Keratinocyte (primary cell): Measurements from ENCODE around the gene PPP1R3D. TPM values are rescaled to one million over a fixed set of nuclear protein-coding genes. Genes with fewer than 3 reads are reported as not detected.

Source experiments
- DNase-seq: peaks from one replicate; pipeline ENCODE4 v3.0.0-alpha.2; 2011; ENCODE audit warnings: low read depth, missing footprints, low spot score
- FAIRE-seq: peaks from 2 replicates; lab custom pipeline; 2011; peaks lifted over from hg19 to GRCh38; lab: Jason Lieb, UNC
- H2AFZ ChIP-seq: 2 replicates; pipeline ENCODE4 v1.6.0; 2012; ENCODE audit warnings: low read length, control low read depth, inconsistent platforms; ENCODE audit not compliant: control insufficient read depth
- H3K27ac ChIP-seq: 2 replicates; pipeline ENCODE4 v1.5.1; 2011; ENCODE audit warnings: low read length; ENCODE audit not compliant: control insufficient read depth, insufficient read depth
- H3K27me3 ChIP-seq: 3 replicates; pipeline ENCODE4 v1.6.0; 2011; ENCODE audit warnings: low read length; ENCODE audit not compliant: control insufficient read depth, insufficient read depth; ENCODE audit errors: extremely low read depth
- H3K36me3 ChIP-seq, 2 experiments: 2 replicates in 1 of 2; 3 replicates in 1 of 2; pipeline ENCODE4 v1.5.1; 2011; ENCODE audit warnings: low read length in 2 of 2, mild to moderate bottlenecking in 1 of 2; ENCODE audit not compliant: control insufficient read depth in 2 of 2, insufficient read depth in 2 of 2; ENCODE audit errors: extremely low read depth in 1 of 2
- H3K4me1 ChIP-seq: 3 replicates; pipeline ENCODE4 v1.5.1; 2011; ENCODE audit warnings: low read length; ENCODE audit not compliant: control insufficient read depth, insufficient read depth; ENCODE audit errors: extremely low read depth
- H3K4me2 ChIP-seq: 3 replicates; pipeline ENCODE4 v1.6.0; 2011; ENCODE audit warnings: low read depth, low read length; ENCODE audit not compliant: control insufficient read depth, insufficient read depth; ENCODE audit errors: extremely low read depth
- H3K4me3 ChIP-seq, 3 experiments: fragments of 200-600 bp in 1 of 3; sonication (generic) in 1 of 3; 2 replicates in 2 of 3; 3 replicates in 1 of 3; pipeline ENCODE4 v1.5.1; 2011 to 2016; ENCODE audit warnings: low read length in 3 of 3, mild to moderate bottlenecking in 3 of 3, control low read depth in 2 of 3, inconsistent platforms in 1 of 3, low read depth in 1 of 3, mixed read lengths in 1 of 3, mixed run types in 1 of 3, moderate library complexity in 1 of 3; ENCODE audit not compliant: control insufficient read depth in 2 of 3, insufficient read depth in 2 of 3; ENCODE audit errors: extremely low read depth in 1 of 3
- H3K79me2 ChIP-seq: 2 replicates; pipeline ENCODE4 v1.6.0; 2012; ENCODE audit warnings: low read length; ENCODE audit not compliant: control insufficient read depth, insufficient read depth
- H3K9ac ChIP-seq: 3 replicates; pipeline ENCODE4 v1.6.0; 2011; ENCODE audit warnings: low read length; ENCODE audit not compliant: control insufficient read depth, insufficient read depth; ENCODE audit errors: extremely low read depth
- H3K9me1 ChIP-seq: 3 replicates; pipeline ENCODE4 v1.6.0; 2011; ENCODE audit warnings: low read length; ENCODE audit not compliant: control insufficient read depth, insufficient read depth; ENCODE audit errors: extremely low read depth
- H3K9me3 ChIP-seq: 2 replicates; pipeline ENCODE4 v1.5.1; 2012; ENCODE audit warnings: low read depth, low read length; ENCODE audit not compliant: control insufficient read depth
- H4K20me1 ChIP-seq: 3 replicates; pipeline ENCODE4 v1.6.0; 2011; ENCODE audit warnings: low read length; ENCODE audit not compliant: control insufficient read depth, insufficient read depth; ENCODE audit errors: extremely low read depth
- EZH2 ChIP-seq: IDR thresholded peaks from one replicate; pipeline ENCODE4 v1.6.1; 2012; ENCODE audit warnings: inconsistent platforms, mild to moderate bottlenecking, low read length, moderate library complexity
- dilution Hi-C: fragments of 300-500 bp; cut with MboI; formaldehyde crosslinking; loops from one replicate; pipeline ENCODE4 v1.7.0; 2020; ENCODE audit warnings: low sequenced_read_pairs; ENCODE audit not compliant: extremely low pct_ligation_motif_present
- polyA plus RNA-seq, 5 experiments: library from polyadenylated mRNA; depleted of rRNA in 3 of 5; stranded (reverse) in 3 of 5; stranded (forward) in 1 of 5; unstranded in 1 of 5; fragments of >200 nt; gene quantifications; 1 replicate in 1 of 5; 2 replicates in 3 of 5; 3 replicates in 1 of 5; pipeline versions ENCODE4 v1.2.1 to v1.2.3, GENCODE V29; 2011 to 2012; ENCODE audit warnings: missing spikeins in 2 of 5, low read depth in 1 of 5, low replicate concordance in 1 of 5
- TF ChIP-seq, protein P1 (sequence below), 3 experiments: IDR thresholded peaks in 1 of 3; conservative IDR thresholded peaks in 1 of 3; optimal IDR thresholded peaks in 1 of 3; 2 replicates in 2 of 3; 3 replicates in 1 of 3; pipeline versions ENCODE3 to v1.5.1; 2011; ENCODE audit warnings: low read length in 3 of 3, mild to moderate bottlenecking in 3 of 3, moderate library complexity in 2 of 3, control low read depth in 1 of 3, inconsistent platforms in 1 of 3; ENCODE audit not compliant: insufficient read depth in 2 of 3; ENCODE audit errors: extremely low read depth in 1 of 3

The PPP1R3D gene
- polyA plus RNA-seq, 1 donor (not counting 4 experiments of a cell fraction or from before 2014, with no cell fraction given): 2.8 TPM

DNA sequence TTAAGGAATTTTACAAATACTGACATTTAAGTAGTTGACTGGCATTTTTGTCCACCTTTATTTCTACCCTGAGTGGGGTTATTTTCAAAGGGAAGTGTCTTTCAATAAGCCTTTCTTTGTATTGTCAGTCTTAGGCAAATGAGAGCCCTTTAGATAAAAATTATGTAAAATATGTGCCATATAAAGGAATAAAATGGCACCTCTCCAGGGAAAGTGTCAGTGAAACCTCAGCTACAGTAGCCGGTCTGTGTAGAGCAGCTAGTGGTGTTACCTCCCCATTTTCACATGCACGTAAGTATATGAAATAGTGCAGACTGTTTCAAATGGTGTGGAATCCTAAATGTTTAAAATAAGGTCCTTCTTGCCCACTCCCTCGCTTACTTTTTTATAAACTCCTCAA, 5.1 kb upstream of the PPP1R3D start:
- H3K79me2 ChIP-seq: peaks cover 7% of the 10 kb centered on the region
- H3K4me2 ChIP-seq: peak overlapping the region; percentile 9
- no peaks in the 10 kb centered on the region for H3K27me3 ChIP-seq
- peaks cover 7 to 9% of the 10 kb centered on the region in 2 experiments for H3K36me3 ChIP-seq
- peaks cover 6% of the 10 kb centered on the region for H3K4me1 ChIP-seq
- no peak for TF ChIP-seq EZH2
- TF ChIP-seq, protein P1, sequence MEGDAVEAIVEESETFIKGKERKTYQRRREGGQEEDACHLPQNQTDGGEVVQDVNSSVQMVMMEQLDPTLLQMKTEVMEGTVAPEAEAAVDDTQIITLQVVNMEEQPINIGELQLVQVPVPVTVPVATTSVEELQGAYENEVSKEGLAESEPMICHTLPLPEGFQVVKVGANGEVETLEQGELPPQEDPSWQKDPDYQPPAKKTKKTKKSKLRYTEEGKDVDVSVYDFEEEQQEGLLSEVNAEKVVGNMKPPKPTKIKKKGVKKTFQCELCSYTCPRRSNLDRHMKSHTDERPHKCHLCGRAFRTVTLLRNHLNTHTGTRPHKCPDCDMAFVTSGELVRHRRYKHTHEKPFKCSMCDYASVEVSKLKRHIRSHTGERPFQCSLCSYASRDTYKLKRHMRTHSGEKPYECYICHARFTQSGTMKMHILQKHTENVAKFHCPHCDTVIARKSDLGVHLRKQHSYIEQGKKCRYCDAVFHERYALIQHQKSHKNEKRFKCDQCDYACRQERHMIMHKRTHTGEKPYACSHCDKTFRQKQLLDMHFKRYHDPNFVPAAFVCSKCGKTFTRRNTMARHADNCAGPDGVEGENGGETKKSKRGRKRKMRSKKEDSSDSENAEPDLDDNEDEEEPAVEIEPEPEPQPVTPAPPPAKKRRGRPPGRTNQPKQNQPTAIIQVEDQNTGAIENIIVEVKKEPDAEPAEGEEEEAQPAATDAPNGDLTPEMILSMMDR (optimal IDR thresholded peaks at IDR 0.05 in 1 of 3, IDR thresholded peaks at IDR 0.05 in 1 of 3, conservative IDR thresholded peaks at IDR 0.05 in 1 of 3; ENCODE audit: extremely low read depth in 1 of 3, insufficient read depth in 2 of 3, low read length in 3 of 3): no peak
- no peaks in the 10 kb centered on the region for H3K9me1 ChIP-seq
- dilution Hi-C loops: no loop called here
- DNase-seq (no peak), FAIRE-seq (no peak)
- H4K20me1 ChIP-seq: no peaks in the 10 kb centered on the region
- no peak overlapping the region for H3K27ac ChIP-seq
- H2AFZ ChIP-seq: no peak overlapping the region
- no peak overlapping the region for H3K9ac ChIP-seq
- H3K4me3 ChIP-seq: no peak overlapping the region
- H3K9me3 ChIP-seq: no peaks in the 10 kb centered on the region

DNA sequence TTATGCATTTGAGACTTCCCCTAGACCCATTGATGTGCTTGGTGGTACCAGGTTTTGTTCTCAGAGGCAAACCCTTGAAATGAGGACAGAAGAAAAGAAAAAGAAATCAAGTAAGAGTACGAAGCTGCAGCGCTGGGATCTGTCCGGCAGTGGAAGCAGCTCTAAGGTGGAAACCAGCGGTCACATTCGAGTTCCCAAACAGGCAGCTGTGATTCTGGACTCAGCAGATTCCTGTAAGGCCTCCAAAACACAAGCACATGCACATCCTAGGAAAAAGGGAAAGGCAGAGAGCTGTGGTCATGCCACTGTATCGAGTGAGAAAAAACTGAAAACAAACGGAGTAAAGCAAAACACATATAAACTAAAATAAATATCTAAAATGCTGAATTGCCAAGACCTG, 4.6 kb upstream of the PPP1R3D start:
- no peak for TF ChIP-seq EZH2
- TF ChIP-seq, protein P1 (optimal IDR thresholded peaks at IDR 0.05 in 1 of 3, IDR thresholded peaks at IDR 0.05 in 1 of 3, conservative IDR thresholded peaks at IDR 0.05 in 1 of 3; ENCODE audit: extremely low read depth in 1 of 3, insufficient read depth in 2 of 3, low read length in 3 of 3): no peak
- FAIRE-seq (no peak), DNase-seq (no peak)
- Histone ChIP-seq H3K4me2 (no peak overlapping the region), H3K27me3 (no peaks in the 10 kb centered on the region), H3K9ac (no peak overlapping the region), H2AFZ (no peak overlapping the region), H3K79me2 (peaks cover 7% of the 10 kb centered on the region), H3K4me1 (peaks cover 6% of the 10 kb centered on the region), H4K20me1 (no peaks in the 10 kb centered on the region), H3K9me1 (no peaks in the 10 kb centered on the region), H3K9me3 (no peaks in the 10 kb centered on the region), H3K27ac (no peak overlapping the region), H3K4me3 (no peak overlapping the region), H3K36me3 (peaks cover 7 to 9% of the 10 kb centered on the region in 2 experiments)
- dilution Hi-C loops: no loop called here
